Activated CD8-positive, alpha-beta memory T cell treated with anti-CD3 and anti-CD28 coated beads, Interleukin-2, amount 10 ng/mL, durations not matched to agents 7 days and 5 days (primary cell): ENCODE data around the gene MXI1. TPM values are rescaled to one million over a fixed set of nuclear protein-coding genes. Genes with fewer than 3 reads are reported as not detected.

Experiments
- ATAC-seq: fragments of 150-1000 bp; cut with Tn5 transposase; one replicate; pipeline ENCODE4 v1.10.0; 2021; ENCODE audit warnings: moderate library complexity
- CTCF ChIA-PET: fragments of 350-600 bp; sonication (Branson Sonifier 250); formaldehyde crosslinking; loops from one replicate; lab custom pipeline; 2021; ENCODE audit warnings: antibody characterized with exemption; lab: Charles Lee
- DNase-seq: peaks from one replicate; pipeline ENCODE4 v3.0.0-alpha.2; 2020
- H3K27ac Mint-ChIP-seq: one replicate; pipeline ENCODE4 v1.8.0; 2021; ENCODE audit warnings: mild to moderate bottlenecking, mixed read lengths
- H3K27me3 Mint-ChIP-seq: one replicate; pipeline ENCODE4 v1.8.0; 2021; ENCODE audit warnings: mixed read lengths
- H3K36me3 Mint-ChIP-seq: one replicate; pipeline ENCODE4 v1.8.0; 2021; ENCODE audit warnings: mild to moderate bottlenecking, mixed read lengths
- H3K4me1 Mint-ChIP-seq: one replicate; pipeline ENCODE4 v1.8.0; 2021; ENCODE audit warnings: mixed read lengths
- H3K4me3 Mint-ChIP-seq: one replicate; pipeline ENCODE4 v1.8.0; 2021; ENCODE audit warnings: mild to moderate bottlenecking, moderate library complexity, mixed read lengths
- H3K9me3 Mint-ChIP-seq: one replicate; pipeline ENCODE4 v1.8.0; 2022; ENCODE audit warnings: low read depth, mixed read lengths
- total RNA-seq, 2 experiments: library from RNA; stranded (reverse); gene quantifications; one replicate each; pipeline ENCODE4 v1.2.3, GENCODE V29; 2021

The MXI1 gene
- 10 to 100 TPM; 13.6 to 29.1 TPM for total RNA-seq

GRCh38 chr10:110207011-110207804, at the start of gene MXI1:
MXI1 (plus strand) TSS chr10:110207605; CDS start chr10:110207809, 204 bp downstream.
- peaks cover 39% of the 10 kb centered on the region for H3K27me3 Mint-ChIP-seq
- CTCF ChIA-PET = interaction anchor here (0.7 to 11.2 kb wide), 19 partner anchors 11 to 323 kb away, joined by 3 to 154 read pairs (median 4); no protein-coding TSS in a partner anchor
- H3K4me3 Mint-ChIP-seq = peak within 1 kb of the TSS; percentile 89
- peak within 1 kb of the TSS; percentile 93 for H3K27ac Mint-ChIP-seq
- peak; percentile 18 for ATAC-seq
- H3K9me3 Mint-ChIP-seq = no peaks in the 10 kb centered on the region
- peaks cover 1% of the 10 kb centered on the region for H3K36me3 Mint-ChIP-seq
- H3K4me1 Mint-ChIP-seq = peaks cover 31% of the 10 kb centered on the region
- DNase-seq = peak; percentile 75

- Mint-ChIP-seq H3K27ac (peak overlapping the region; percentile 5), H3K9me3 (no peaks in the 10 kb centered on the region), H3K36me3 (peaks cover 8% of the 10 kb centered on the region), H3K27me3 (peaks cover 83% of the 10 kb centered on the region), H3K4me3 (no peak overlapping the region), H3K4me1 (peaks cover 44% of the 10 kb centered on the region)
- ATAC-seq = no peak
- CTCF ChIA-PET = interaction anchor here (0.8 to 2.4 kb wide), 8 partner anchors 10 to 353 kb away, joined by 3 to 12 read pairs (median 8); no protein-coding TSS in a partner anchor
- peak; percentile 35 for DNase-seq
Observed at GRCh38 chr10:110158051-110159005, 49.1 kb upstream of the MXI1 start.

- no peak overlapping the region for H3K27ac Mint-ChIP-seq
- CTCF ChIA-PET = interaction anchor here (1.2 to 2.4 kb wide), 3 partner anchors 8 to 136 kb away, joined by 3 to 11 read pairs (median 9); no protein-coding TSS in a partner anchor
- no peaks in the 10 kb centered on the region for H3K9me3 Mint-ChIP-seq
- H3K27me3 Mint-ChIP-seq = peaks cover 81% of the 10 kb centered on the region
- DNase-seq (peak; percentile 16), ATAC-seq (no peak)
- no peak overlapping the region for H3K4me3 Mint-ChIP-seq
- H3K4me1 Mint-ChIP-seq = peaks cover 31% of the 10 kb centered on the region
- peaks cover 6% of the 10 kb centered on the region for H3K36me3 Mint-ChIP-seq
Observed at GRCh38 chr10:110160081-110160480, 47.3 kb upstream of the MXI1 start.

GRCh38 chr10:110160522-110160921, 46.9 kb upstream of the MXI1 start:
- H3K27me3 Mint-ChIP-seq = peaks cover 83% of the 10 kb centered on the region
- DNase-seq (no peak), ATAC-seq (no peak)
- peaks cover 32% of the 10 kb centered on the region for H3K4me1 Mint-ChIP-seq
- no peak overlapping the region for H3K27ac Mint-ChIP-seq
- CTCF ChIA-PET = interaction anchor here (2.0 kb wide), 1 partner anchor 8 kb away, joined by 9 read pairs; no protein-coding TSS in a partner anchor
- H3K4me3 Mint-ChIP-seq = no peak overlapping the region
- peaks cover 4% of the 10 kb centered on the region for H3K36me3 Mint-ChIP-seq
- no peaks in the 10 kb centered on the region for H3K9me3 Mint-ChIP-seq

- Mint-ChIP-seq H3K27me3 (peaks cover 92% of the 10 kb centered on the region), H3K4me1 (peaks cover 11% of the 10 kb centered on the region), H3K4me3 (no peak overlapping the region), H3K9me3 (no peaks in the 10 kb centered on the region), H3K36me3 (no peaks in the 10 kb centered on the region), H3K27ac (no peak overlapping the region)
- peak; percentile 39 for DNase-seq
- CTCF ChIA-PET = interaction anchor here (1.2 to 1.8 kb wide), 3 partner anchors 11 to 25 kb away, joined by 3 to 5 read pairs (median 5); no protein-coding TSS in a partner anchor
- no peak for ATAC-seq
Observed at GRCh38 chr10:110162741-110163145, 44.7 kb upstream of the MXI1 start.

GRCh38 chr10:110163192-110163773, 44.1 kb upstream of the MXI1 start:
- Mint-ChIP-seq H3K4me3 (no peak overlapping the region), H3K4me1 (peaks cover 11% of the 10 kb centered on the region), H3K36me3 (no peaks in the 10 kb centered on the region), H3K27ac (no peak overlapping the region), H3K9me3 (no peaks in the 10 kb centered on the region), H3K27me3 (peaks cover 92% of the 10 kb centered on the region)
- CTCF ChIA-PET = interaction anchor here (1.8 kb wide), 1 partner anchor 25 kb away, joined by 5 read pairs; no protein-coding TSS in a partner anchor
- peak; percentile 31 for DNase-seq
- ATAC-seq = no peak

GRCh38 chr10:110163841-110164240, 43.6 kb upstream of the MXI1 start:
- Mint-ChIP-seq H3K4me3 (no peak overlapping the region), H3K27me3 (peaks cover 92% of the 10 kb centered on the region), H3K27ac (no peak overlapping the region), H3K36me3 (no peaks in the 10 kb centered on the region), H3K9me3 (no peaks in the 10 kb centered on the region), H3K4me1 (peaks cover 13% of the 10 kb centered on the region)
- CTCF ChIA-PET = interaction anchor here (1.8 kb wide), 1 partner anchor 26 kb away, joined by 5 read pairs; no protein-coding TSS in a partner anchor
- ATAC-seq = no peak
- DNase-seq = peak; percentile 27

- Mint-ChIP-seq H3K4me1 (peaks cover 15% of the 10 kb centered on the region), H3K36me3 (no peaks in the 10 kb centered on the region), H3K27ac (no peak overlapping the region), H3K9me3 (no peaks in the 10 kb centered on the region), H3K4me3 (no peak overlapping the region), H3K27me3 (peaks cover 92% of the 10 kb centered on the region)
- CTCF ChIA-PET = interaction anchor here (0.8 to 1.2 kb wide), 4 partner anchors 26 to 54 kb away, joined by 3 to 5 read pairs (median 3); no protein-coding TSS in a partner anchor
- ATAC-seq (no peak), DNase-seq (peak; percentile 30)
Observed at GRCh38 chr10:110165239-110165638, 42.2 kb upstream of the MXI1 start.

- H3K9me3 Mint-ChIP-seq = no peaks in the 10 kb centered on the region
- DNase-seq (no peak), ATAC-seq (no peak)
- no peaks in the 10 kb centered on the region for H3K36me3 Mint-ChIP-seq
- H3K4me1 Mint-ChIP-seq = peaks cover 18% of the 10 kb centered on the region
- peaks cover 93% of the 10 kb centered on the region for H3K27me3 Mint-ChIP-seq
- CTCF ChIA-PET = interaction anchor here (0.6 to 2.1 kb wide), 3 partner anchors 8 to 433 kb away, joined by 4 to 10 read pairs (median 9); no protein-coding TSS in a partner anchor
- no peak overlapping the region for H3K4me3 Mint-ChIP-seq
- H3K27ac Mint-ChIP-seq = no peak overlapping the region
Observed at GRCh38 chr10:110167149-110167548, 40.3 kb upstream of the MXI1 start.

GRCh38 chr10:110168601-110169481, 38.6 kb upstream of the MXI1 start:
- CTCF ChIA-PET = interaction anchor here (0.9 to 2.1 kb wide), 4 partner anchors 9 to 82 kb away, joined by 3 to 10 read pairs (median 6); no protein-coding TSS in a partner anchor
- Mint-ChIP-seq H3K4me3 (no peak overlapping the region), H3K9me3 (no peaks in the 10 kb centered on the region), H3K27ac (no peak overlapping the region), H3K27me3 (peaks cover 88% of the 10 kb centered on the region), H3K36me3 (no peaks in the 10 kb centered on the region), H3K4me1 (peaks cover 18% of the 10 kb centered on the region)
- DNase-seq (peak; percentile 39), ATAC-seq (peak; percentile 58)

- Mint-ChIP-seq H3K4me1 (peaks cover 18% of the 10 kb centered on the region), H3K4me3 (no peak overlapping the region), H3K36me3 (no peaks in the 10 kb centered on the region), H3K9me3 (no peaks in the 10 kb centered on the region), H3K27ac (no peak overlapping the region), H3K27me3 (peaks cover 86% of the 10 kb centered on the region)
- no peak for ATAC-seq
- peak; percentile 14 for DNase-seq
- CTCF ChIA-PET = no interaction called here
Observed at GRCh38 chr10:110169586-110169985, 37.8 kb upstream of the MXI1 start.
